GDM1 (cell line): Measurements from ENCODE around the gene ZNF594.
"Not testable (repeated sequence)": the region's sequence is repeated elsewhere in the genome, so short reads cannot be mapped to it uniquely, and the experiment has no call there.

Source experiments
- DNase-seq: peaks from one replicate; lab custom pipeline; 2025; lab: John Stamatoyannopoulos, UW

Gene ZNF594

GRCh38 chr17:5191541-5192417 lies at the start of gene ZNF594:
Gene ZNF594 (minus strand): TSS chr17:5191868. CDS start chr17:5184256, 7,612 bp downstream.
- DNase-seq: peak; percentile 96

GRCh38 chr17:5239769-5240168 lies 48.1 kb upstream of the ZNF594 start:
- not testable (repeated sequence) for DNase-seq

- no peak for DNase-seq
These were observed 46.7 kb upstream of the ZNF594 start for GRCh38 chr17:5238333-5238732.

- DNase-seq: peak; percentile 42
These were observed 45.9 kb upstream of the ZNF594 start for GRCh38 chr17:5237541-5238016.

GRCh38 chr17:5236938-5237540 lies 45.4 kb upstream of the ZNF594 start:
- DNase-seq: no peak

GRCh38 chr17:5234645-5235576 lies 43.2 kb upstream of the ZNF594 start, which contains the start of gene SCIMP:
Gene SCIMP (minus strand): TSS chr17:5234860. CDS start chr17:5234755, 105 bp downstream.
- peak; percentile 32 for DNase-seq

GRCh38 chr17:5233492-5233891 lies 41.8 kb upstream of the ZNF594 start:
- DNase-seq: not testable (repeated sequence)

- DNase-seq: no peak
These were observed 35.5 kb upstream of the ZNF594 start for GRCh38 chr17:5226940-5227878.

- no peak for DNase-seq
These were observed 34.2 kb upstream of the ZNF594 start for GRCh38 chr17:5225668-5226457.

- DNase-seq: not testable (repeated sequence)
These were observed 30.2 kb upstream of the ZNF594 start for GRCh38 chr17:5221912-5222311.

- no peak for DNase-seq
These were observed 28.4 kb upstream of the ZNF594 start for GRCh38 chr17:5220074-5220473.

GRCh38 chr17:5219536-5219935 lies 27.9 kb upstream of the ZNF594 start:
- no peak for DNase-seq

GRCh38 chr17:5217562-5217961 lies 25.9 kb upstream of the ZNF594 start:
- not testable (repeated sequence) for DNase-seq

GRCh38 chr17:5211458-5211857 lies 19.8 kb upstream of the ZNF594 start:
- DNase-seq: no peak

GRCh38 chr17:5210614-5211252 lies 19.1 kb upstream of the ZNF594 start:
- DNase-seq: no peak

GRCh38 chr17:5210091-5210490 lies 18.4 kb upstream of the ZNF594 start:
- DNase-seq: no peak

GRCh38 chr17:5209396-5209795 lies 17.7 kb upstream of the ZNF594 start:
- DNase-seq: no peak

- DNase-seq: no peak
These were observed 12.2 kb upstream of the ZNF594 start for GRCh38 chr17:5203908-5204294.

- DNase-seq: no peak
These were observed 11.7 kb upstream of the ZNF594 start for GRCh38 chr17:5203178-5203907.
